Erythroblast (primary cell): Measurements from ENCODE around the gene SMARCB1.

Experiments
- GATA1 ChIP-seq: IDR thresholded peaks from 2 replicates; pipeline ENCODE4 v1.6.1; 2011; ENCODE audit warnings: low read depth, mild to moderate bottlenecking, control low read depth, low read length, moderate library complexity
- POLR2A ChIP-seq: IDR thresholded peaks from 2 replicates; pipeline ENCODE4 v1.6.1; 2011; ENCODE audit warnings: mild to moderate bottlenecking, low read length

DNA sequence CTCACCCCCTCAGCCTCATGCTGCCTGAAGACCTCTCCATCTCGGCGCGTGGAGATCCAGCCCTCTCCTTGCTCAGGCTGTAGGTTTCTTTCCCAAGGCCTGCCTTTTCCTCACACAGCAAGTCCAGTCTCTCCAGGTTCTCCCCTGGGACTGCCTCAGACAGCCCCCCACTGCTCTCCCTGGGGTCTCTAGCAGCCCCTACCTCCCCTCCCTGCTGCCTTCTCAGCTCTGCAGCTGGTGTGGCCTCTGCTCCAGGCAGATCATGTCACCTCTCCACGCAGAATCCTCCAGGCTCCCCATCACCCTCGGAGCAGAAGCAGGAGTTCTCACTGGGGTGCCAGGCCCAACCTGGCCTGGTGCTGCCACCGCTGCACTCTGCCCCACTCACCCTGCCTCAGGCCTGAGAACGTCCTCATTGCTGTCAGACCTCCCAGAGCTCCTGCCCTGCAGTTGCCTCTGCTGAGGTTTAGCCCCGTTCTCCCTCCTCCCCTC is 15.2 kb downstream of the SMARCB1 start:
- TF ChIP-seq POLR2A (no peak), GATA1 (no peak)
